Measurements from ENCODE around the gene BSND.

Gene BSND

GRCh38 chr1:54988975-54989374 is 9.8 kb upstream of the BSND start:
- H3K36me3 ChIP-seq (replicated peaks; ENCODE audit: low read depth, low read length), result no peaks in the 10 kb centered on the region
- H3K27me3 ChIP-seq (ENCODE audit: low read depth, low read length), result peaks cover 6% of the 10 kb centered on the region; the same call in 1 of the 2 replicates

GRCh38 chr1:54989473-54989872 is 9.3 kb upstream of the BSND start:
- H3K4me3 ChIP-seq (ENCODE audit: low read length), result no peak overlapping the region
- H3K36me3 ChIP-seq (replicated peaks; ENCODE audit: low read depth, low read length), result no peaks in the 10 kb centered on the region
- no peak overlapping the region for H3K27ac ChIP-seq (ENCODE audit: low read length)
- no peak overlapping the region for H3K9ac ChIP-seq (ENCODE audit: low read length)
- no peak overlapping the region for H3K4me2 ChIP-seq (ENCODE audit: low read length)
- no peak overlapping the region for H2AFZ ChIP-seq (ENCODE audit: low read depth, low read length)
- no peak for TF ChIP-seq EZH2phosphoT487 (IDR thresholded peaks at IDR 0.05; ENCODE audit: low read depth)
- TF ChIP-seq, protein P1, sequence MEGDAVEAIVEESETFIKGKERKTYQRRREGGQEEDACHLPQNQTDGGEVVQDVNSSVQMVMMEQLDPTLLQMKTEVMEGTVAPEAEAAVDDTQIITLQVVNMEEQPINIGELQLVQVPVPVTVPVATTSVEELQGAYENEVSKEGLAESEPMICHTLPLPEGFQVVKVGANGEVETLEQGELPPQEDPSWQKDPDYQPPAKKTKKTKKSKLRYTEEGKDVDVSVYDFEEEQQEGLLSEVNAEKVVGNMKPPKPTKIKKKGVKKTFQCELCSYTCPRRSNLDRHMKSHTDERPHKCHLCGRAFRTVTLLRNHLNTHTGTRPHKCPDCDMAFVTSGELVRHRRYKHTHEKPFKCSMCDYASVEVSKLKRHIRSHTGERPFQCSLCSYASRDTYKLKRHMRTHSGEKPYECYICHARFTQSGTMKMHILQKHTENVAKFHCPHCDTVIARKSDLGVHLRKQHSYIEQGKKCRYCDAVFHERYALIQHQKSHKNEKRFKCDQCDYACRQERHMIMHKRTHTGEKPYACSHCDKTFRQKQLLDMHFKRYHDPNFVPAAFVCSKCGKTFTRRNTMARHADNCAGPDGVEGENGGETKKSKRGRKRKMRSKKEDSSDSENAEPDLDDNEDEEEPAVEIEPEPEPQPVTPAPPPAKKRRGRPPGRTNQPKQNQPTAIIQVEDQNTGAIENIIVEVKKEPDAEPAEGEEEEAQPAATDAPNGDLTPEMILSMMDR (IDR thresholded peaks at IDR 0.05; ENCODE audit: low read depth, low read length), result no peak
- no peaks in the 10 kb centered on the region for H3K4me1 ChIP-seq (ENCODE audit: low read length)
- H4K20me1 ChIP-seq (ENCODE audit: insufficient read depth, low read length), result no peaks in the 10 kb centered on the region
- no peaks in the 10 kb centered on the region for H3K79me2 ChIP-seq (ENCODE audit: low read length)
- peaks cover 1% of the 10 kb centered on the region; the same call in 1 of the 2 replicates for H3K27me3 ChIP-seq (ENCODE audit: low read depth, low read length)
- H3K9me3 ChIP-seq (ENCODE audit: insufficient read depth, low read length), result no peaks in the 10 kb centered on the region

More at GRCh38 chr1:54988975-54989374, 9.8 kb upstream of the BSND start:
- Histone ChIP-seq H4K20me1 (ENCODE audit: insufficient read depth, low read length) (no peaks in the 10 kb centered on the region), H2AFZ (ENCODE audit: low read depth, low read length) (no peak overlapping the region), H3K4me1 (ENCODE audit: low read length) (no peaks in the 10 kb centered on the region), H3K4me2 (ENCODE audit: low read length) (no peak overlapping the region), H3K27ac (ENCODE audit: low read length) (no peak overlapping the region), H3K9me3 (ENCODE audit: insufficient read depth, low read length) (no peaks in the 10 kb centered on the region), H3K9ac (ENCODE audit: low read length) (no peak overlapping the region), H3K79me2 (ENCODE audit: low read length) (no peaks in the 10 kb centered on the region), H3K4me3 (ENCODE audit: low read length) (no peak overlapping the region)
- TF ChIP-seq, protein P1 (IDR thresholded peaks at IDR 0.05; ENCODE audit: low read depth, low read length), result no peak
- TF ChIP-seq EZH2phosphoT487 (IDR thresholded peaks at IDR 0.05; ENCODE audit: low read depth), result no peak

DNA sequence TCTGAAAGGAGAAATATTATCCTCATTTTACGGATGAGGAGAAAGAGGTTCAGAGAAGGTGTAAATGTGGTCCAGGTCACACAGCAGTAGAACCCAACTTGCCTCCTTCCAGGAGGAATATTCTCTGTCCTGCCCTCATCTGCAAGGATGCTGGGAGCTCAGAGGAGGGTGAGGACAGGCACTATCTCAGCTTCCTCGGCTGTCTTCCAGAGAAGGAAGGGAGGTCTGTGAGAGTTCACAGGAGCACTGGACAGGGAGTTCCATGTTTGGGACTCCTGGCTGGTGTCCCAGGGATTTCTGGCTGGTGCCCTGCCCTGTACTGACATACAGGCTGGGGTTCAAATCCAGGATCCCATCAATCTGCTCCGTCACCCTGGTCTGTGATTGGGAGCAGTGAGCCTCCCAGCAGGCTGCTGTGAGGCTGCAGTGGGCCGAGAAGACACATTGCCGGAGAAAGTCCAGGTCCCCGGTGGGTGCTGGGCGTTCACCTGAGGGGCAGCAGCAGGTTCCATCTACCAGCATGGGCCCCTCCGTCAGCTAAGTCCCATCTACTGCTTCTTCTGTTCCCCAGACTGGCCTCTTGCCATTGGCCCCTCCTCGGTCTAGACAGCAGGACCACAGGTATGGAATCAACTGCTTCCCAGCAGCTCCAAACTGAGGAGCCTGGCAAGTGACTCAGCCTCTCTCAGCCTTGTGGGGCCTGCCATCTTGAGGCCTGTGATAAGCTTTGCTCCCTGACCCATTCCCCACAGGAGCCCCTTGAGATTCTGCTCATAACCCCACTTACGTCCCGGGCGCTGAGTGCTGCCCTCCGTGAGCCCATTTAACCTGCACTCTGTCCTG is 8.5 kb upstream of the BSND start:
- no peaks in the 10 kb centered on the region for H4K20me1 ChIP-seq (ENCODE audit: insufficient read depth, low read length)
- H3K9ac ChIP-seq (ENCODE audit: low read length), result no peak overlapping the region
- H3K9me3 ChIP-seq (ENCODE audit: insufficient read depth, low read length), result no peaks in the 10 kb centered on the region
- H3K27ac ChIP-seq (ENCODE audit: low read length), result no peak overlapping the region
- no peaks in the 10 kb centered on the region for H3K79me2 ChIP-seq (ENCODE audit: low read length)
- H3K4me3 ChIP-seq (ENCODE audit: low read length), result no peak overlapping the region
- no peak overlapping the region for H2AFZ ChIP-seq (ENCODE audit: low read depth, low read length)
- H3K4me2 ChIP-seq (ENCODE audit: low read length), result no peak overlapping the region
- H3K36me3 ChIP-seq (replicated peaks; ENCODE audit: low read depth, low read length), result no peaks in the 10 kb centered on the region
- no peaks in the 10 kb centered on the region for H3K4me1 ChIP-seq (ENCODE audit: low read length)
- TF ChIP-seq, protein P1 (IDR thresholded peaks at IDR 0.05; ENCODE audit: low read depth, low read length), result no peak
- TF ChIP-seq EZH2phosphoT487 (IDR thresholded peaks at IDR 0.05; ENCODE audit: low read depth), result no peak
- H3K27me3 ChIP-seq (ENCODE audit: low read depth, low read length), result peaks cover 5% of the 10 kb centered on the region; the same call in 1 of the 2 replicates

DNA sequence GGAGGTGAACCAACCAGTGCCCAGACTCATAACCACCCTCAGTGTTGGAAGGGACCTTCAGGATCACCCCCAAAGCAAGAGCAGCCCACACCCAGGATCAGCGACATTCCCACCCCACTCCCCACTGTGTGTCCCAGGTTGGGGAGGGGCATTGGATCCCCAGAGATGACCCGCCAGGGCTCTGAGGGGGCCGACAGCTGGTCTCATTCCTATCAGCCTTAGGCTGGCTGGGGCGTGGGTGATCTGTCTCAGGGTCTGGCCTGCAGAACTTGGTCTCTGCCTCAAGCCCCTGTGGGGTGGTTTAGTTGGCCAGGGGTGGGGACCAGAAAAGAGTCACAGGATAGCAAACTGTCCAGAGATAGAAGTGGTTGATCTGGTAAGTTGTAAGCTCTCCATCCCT is 7.8 kb upstream of the BSND start:
- H3K27ac ChIP-seq (ENCODE audit: low read length), result no peak overlapping the region
- H3K9me3 ChIP-seq (ENCODE audit: insufficient read depth, low read length), result no peaks in the 10 kb centered on the region
- H4K20me1 ChIP-seq (ENCODE audit: insufficient read depth, low read length), result no peaks in the 10 kb centered on the region
- no peak for TF ChIP-seq EZH2phosphoT487 (IDR thresholded peaks at IDR 0.05; ENCODE audit: low read depth)
- TF ChIP-seq, protein P1 (IDR thresholded peaks at IDR 0.05; ENCODE audit: low read depth, low read length), result no peak
- no peak overlapping the region for H3K9ac ChIP-seq (ENCODE audit: low read length)
- H3K27me3 ChIP-seq (ENCODE audit: low read depth, low read length), result peaks cover 12% of the 10 kb centered on the region; the same call in 1 of the 2 replicates
- H3K79me2 ChIP-seq (ENCODE audit: low read length), result no peaks in the 10 kb centered on the region
- H3K4me2 ChIP-seq (ENCODE audit: low read length), result no peak overlapping the region
- H3K36me3 ChIP-seq (replicated peaks; ENCODE audit: low read depth, low read length), result no peaks in the 10 kb centered on the region
- H2AFZ ChIP-seq (ENCODE audit: low read depth, low read length), result no peak overlapping the region
- H3K4me3 ChIP-seq (ENCODE audit: low read length), result no peak overlapping the region
- no peaks in the 10 kb centered on the region for H3K4me1 ChIP-seq (ENCODE audit: low read length)
